Thyroid gland (tissue), 4 donors: ENCODE measurements around the gene MSX2.

ENCODE experiments used
- POLR2A ChIP-seq, 2 donors: fragments of 450-650 bp; IDR thresholded peaks; one replicate each; pipeline ENCODE4 v1.6.1; 2017; ENCODE audit warnings: antibody characterized with exemption in 2 of 2, mild to moderate bottlenecking in 2 of 2, moderate library complexity in 1 of 2
- TF ChIP-seq, protein P1 (sequence below), 6 experiments: fragments of 200-600 bp in 3 of 6; fragments of 450-650 bp in 3 of 6; sonication (generic) in 3 of 6; IDR thresholded peaks; one replicate each; pipeline ENCODE4 v1.5.1; 2016 to 2019; ENCODE audit warnings: antibody characterized with exemption in 6 of 6, mild to moderate bottlenecking in 2 of 6, inconsistent platforms in 1 of 6, moderate library complexity in 1 of 6

DNA sequence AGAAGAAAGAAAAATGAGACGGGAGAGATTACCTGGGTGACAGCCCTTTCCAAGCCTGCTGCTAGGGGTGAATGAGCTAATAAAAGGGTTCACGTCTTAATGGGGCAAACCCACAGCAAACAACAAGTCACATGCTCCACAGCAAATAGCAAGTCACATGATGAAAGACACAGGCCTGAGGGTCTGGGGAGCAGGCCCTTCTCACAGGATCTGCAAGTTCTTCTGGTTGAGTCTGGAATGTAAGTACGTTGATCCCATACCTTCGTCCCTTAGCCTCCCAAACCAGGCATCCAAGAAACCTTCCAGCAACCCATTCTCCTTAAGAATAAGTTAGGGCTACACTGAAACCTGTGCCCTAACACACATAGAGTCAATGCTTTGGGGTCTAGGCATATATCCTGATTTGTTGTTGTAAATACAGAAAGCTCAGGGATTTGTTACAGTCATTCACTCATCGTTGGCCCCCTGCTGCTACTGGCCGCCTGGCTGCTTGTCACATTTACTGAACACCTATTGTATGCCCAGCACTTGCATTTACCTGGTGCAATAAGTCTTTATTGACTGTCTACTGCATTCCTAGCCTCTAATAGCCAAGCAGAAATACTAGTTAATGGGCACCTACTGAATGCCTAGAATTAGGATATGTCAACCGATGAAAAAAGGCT lies 43.3 kb upstream of the MSX2 start:
- TF ChIP-seq, protein P1, sequence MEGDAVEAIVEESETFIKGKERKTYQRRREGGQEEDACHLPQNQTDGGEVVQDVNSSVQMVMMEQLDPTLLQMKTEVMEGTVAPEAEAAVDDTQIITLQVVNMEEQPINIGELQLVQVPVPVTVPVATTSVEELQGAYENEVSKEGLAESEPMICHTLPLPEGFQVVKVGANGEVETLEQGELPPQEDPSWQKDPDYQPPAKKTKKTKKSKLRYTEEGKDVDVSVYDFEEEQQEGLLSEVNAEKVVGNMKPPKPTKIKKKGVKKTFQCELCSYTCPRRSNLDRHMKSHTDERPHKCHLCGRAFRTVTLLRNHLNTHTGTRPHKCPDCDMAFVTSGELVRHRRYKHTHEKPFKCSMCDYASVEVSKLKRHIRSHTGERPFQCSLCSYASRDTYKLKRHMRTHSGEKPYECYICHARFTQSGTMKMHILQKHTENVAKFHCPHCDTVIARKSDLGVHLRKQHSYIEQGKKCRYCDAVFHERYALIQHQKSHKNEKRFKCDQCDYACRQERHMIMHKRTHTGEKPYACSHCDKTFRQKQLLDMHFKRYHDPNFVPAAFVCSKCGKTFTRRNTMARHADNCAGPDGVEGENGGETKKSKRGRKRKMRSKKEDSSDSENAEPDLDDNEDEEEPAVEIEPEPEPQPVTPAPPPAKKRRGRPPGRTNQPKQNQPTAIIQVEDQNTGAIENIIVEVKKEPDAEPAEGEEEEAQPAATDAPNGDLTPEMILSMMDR (IDR thresholded peaks at IDR 0.05), result no peak
- TF ChIP-seq POLR2A (IDR thresholded peaks at IDR 0.05), result no peak
